GM12878 (cell line): Measurements from ENCODE around the gene TSEN34. TPM values are rescaled to one million over a fixed set of nuclear protein-coding genes. Genes with fewer than 3 reads are reported as not detected.

ENCODE experiments used
- ATF2 ChIP-seq: IDR thresholded peaks from 2 replicates; pipeline ENCODE4 v1.6.1; 2012; ENCODE audit warnings: low read length, inconsistent platforms
- ATF7 ChIP-seq: fragments of 450-650 bp; IDR thresholded peaks from 2 replicates; pipeline ENCODE4 v1.6.1; 2016; ENCODE audit warnings: low read depth, mild to moderate bottlenecking
- CHD4 ChIP-seq: fragments of 200-600 bp; sonication (generic); IDR thresholded peaks from 2 replicates; pipeline ENCODE4 v1.6.1; 2016; ENCODE audit warnings: mild to moderate bottlenecking
- ESRRA ChIP-seq: IDR thresholded peaks from 2 replicates; pipeline ENCODE4 v1.6.1; 2012; ENCODE audit warnings: mild to moderate bottlenecking, low read length, improper control_type of control experiment
- FOS ChIP-seq: IDR thresholded peaks from 3 replicates; pipeline ENCODE4 v1.6.1; 2011; ENCODE audit warnings: borderline replicate concordance; ENCODE audit not compliant: insufficient read length; ENCODE audit errors: extremely low read depth
- GABPA ChIP-seq: IDR thresholded peaks from 2 replicates; pipeline ENCODE4 v1.6.1; 2014; ENCODE audit warnings: antibody characterized with exemption, low read depth, mild to moderate bottlenecking, inconsistent platforms
- KLF5 ChIP-seq: fragments of 450-650 bp; IDR thresholded peaks from 2 replicates; pipeline ENCODE4 v1.6.1; 2014; ENCODE audit warnings: mild to moderate bottlenecking; ENCODE audit not compliant: partially characterized antibody
- POLR2AphosphoS5 ChIP-seq: IDR thresholded peaks from 2 replicates; pipeline ENCODE4 v1.6.1; 2011; ENCODE audit warnings: mild to moderate bottlenecking, low read length, inconsistent platforms
- RAD21 ChIP-seq: IDR thresholded peaks from 2 replicates; pipeline ENCODE4 v1.6.1; 2011; ENCODE audit warnings: mild to moderate bottlenecking, low read depth, low read length, moderate library complexity; ENCODE audit not compliant: insufficient read depth
- RAD51 ChIP-seq: fragments of 450-650 bp; IDR thresholded peaks from 2 replicates; pipeline ENCODE4 v1.6.1; 2016; ENCODE audit warnings: moderate library complexity, mild to moderate bottlenecking, inconsistent platforms
- RB1 ChIP-seq: fragments of 450-650 bp; formaldehyde crosslinking; IDR thresholded peaks from 2 replicates; pipeline ENCODE4 v1.6.1; 2017; ENCODE audit warnings: mild to moderate bottlenecking, borderline replicate concordance
- SMAD5 ChIP-seq: IDR thresholded peaks from 2 replicates; pipeline ENCODE4 v1.6.1; 2016; ENCODE audit warnings: antibody characterized with exemption, low read depth
- SP1 ChIP-seq: IDR thresholded peaks from one replicate; pipeline ENCODE4 v1.6.1; 2011; ENCODE audit warnings: low read depth, low read length
- STAT1 ChIP-seq: fragments of 450-650 bp; conservative IDR thresholded peaks from 2 replicates; pipeline ENCODE4 v1.6.1; 2014; ENCODE audit warnings: antibody characterized with exemption, mild to moderate bottlenecking
- TARDBP ChIP-seq: IDR thresholded peaks from 2 replicates; pipeline ENCODE4 v1.6.1; 2016; ENCODE audit warnings: borderline replicate concordance
- YBX1 ChIP-seq: fragments of 450-650 bp; IDR thresholded peaks from 2 replicates; pipeline ENCODE4 v1.6.1; 2016; ENCODE audit warnings: antibody characterized with exemption
- YY1 ChIP-seq: IDR thresholded peaks from 2 replicates; pipeline ENCODE4 v1.6.1; 2011; ENCODE audit warnings: low read depth, mild to moderate bottlenecking, low read length
- ZNF207 ChIP-seq: fragments of 450-650 bp; IDR thresholded peaks from 2 replicates; pipeline ENCODE4 v1.6.1; 2014; ENCODE audit warnings: antibody characterized with exemption, mild to moderate bottlenecking, borderline replicate concordance
- ZNF592 ChIP-seq: fragments of 450-650 bp; IDR thresholded peaks from 2 replicates; pipeline ENCODE4 v1.6.1; 2017; ENCODE audit warnings: mild to moderate bottlenecking, moderate library complexity
- polyA plus RNA-seq, 11 experiments: library from polyadenylated mRNA; depleted of rRNA in 4 of 11; unstranded in 6 of 11; stranded (reverse) in 5 of 11; fragments of >200 nt; fragmentation: Nextera tagmentation in 4 of 11; fragmentation: Illumina TruSeq in 1 of 11; extraction: Ambion mirVana in 4 of 11; extraction: Trizol in 1 of 11; gene quantifications; 1 replicate in 1 of 11; 2 replicates in 10 of 11; pipeline versions ENCODE4 v1.2.1 to v1.2.3, GENCODE V29; 2011 to 2016; ENCODE audit warnings: inconsistent platforms in 2 of 11, missing spikeins in 2 of 11, low read depth in 1 of 11
- total RNA-seq, 4 experiments: library from RNA; depleted of rRNA in 3 of 4; stranded (reverse); fragments of >200 nt in 3 of 4; fragmentation: Illumina TruSeq in 1 of 4; extraction: Trizol in 1 of 4; gene quantifications; 2 replicates each; pipeline versions ENCODE4 v1.2.1 to v1.2.3, GENCODE V29; 2013 to 2021
- TF ChIP-seq, protein P1 (sequence below): fragments of 450-650 bp; IDR thresholded peaks from 2 replicates; pipeline ENCODE4 v1.6.1; 2018; ENCODE audit warnings: borderline replicate concordance, mild to moderate bottlenecking; ENCODE audit not compliant: partially characterized antibody
- TF ChIP-seq, protein P2 (sequence below), 3 experiments: IDR thresholded peaks in 2 of 3; conservative IDR thresholded peaks in 1 of 3; 2 replicates each; pipeline ENCODE4 v1.5.1; 2011; ENCODE audit warnings: low read depth in 3 of 3, low read length in 3 of 3, mild to moderate bottlenecking in 3 of 3, control low read depth in 2 of 3, moderate library complexity in 2 of 3, inconsistent platforms in 1 of 3, mixed read lengths in 1 of 3; ENCODE audit not compliant: control insufficient read depth in 2 of 3, insufficient read depth in 1 of 3; ENCODE audit errors: extremely low read depth in 1 of 3

The TSEN34 gene
- total and polyA plus RNA-seq, 10 of the 15 experiments (the other 5 are each of a cell fraction or from before 2014, with no cell fraction given) = 1.0 to 35.9 (median 16.8) TPM

DNA sequence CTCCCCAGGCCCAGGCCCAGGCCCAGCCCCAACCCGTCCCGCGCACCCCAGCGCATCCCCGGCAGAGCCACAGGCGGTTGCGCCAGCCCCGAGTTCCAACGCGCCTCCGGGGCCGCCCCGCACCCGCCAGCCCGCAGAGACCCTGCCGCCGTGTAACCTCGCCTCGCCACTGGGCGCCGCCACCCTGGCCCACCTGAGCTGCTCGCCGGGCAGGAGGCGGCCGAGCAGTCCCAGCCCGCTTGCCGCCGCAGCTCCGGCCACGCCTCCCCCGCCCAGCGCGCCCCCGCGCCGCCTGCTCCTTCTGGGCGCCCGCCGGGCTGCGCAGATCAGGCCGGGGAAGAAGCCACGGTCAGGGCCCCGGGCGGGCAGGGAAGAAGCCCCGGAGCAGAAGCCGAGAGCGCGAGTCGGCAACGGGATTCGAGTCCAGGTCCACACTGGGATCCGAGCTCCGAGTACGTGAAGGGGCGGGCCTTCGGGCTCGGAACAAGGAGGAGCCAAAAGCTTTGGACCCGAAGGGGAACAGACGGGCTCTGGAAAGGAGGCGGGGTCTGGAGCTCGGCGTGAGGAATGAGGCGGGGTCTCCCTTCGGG, 1.9 kb upstream of the TSEN34 start, which contains the start of gene MBOAT7 (continued):
- TF ChIP-seq, protein P1, sequence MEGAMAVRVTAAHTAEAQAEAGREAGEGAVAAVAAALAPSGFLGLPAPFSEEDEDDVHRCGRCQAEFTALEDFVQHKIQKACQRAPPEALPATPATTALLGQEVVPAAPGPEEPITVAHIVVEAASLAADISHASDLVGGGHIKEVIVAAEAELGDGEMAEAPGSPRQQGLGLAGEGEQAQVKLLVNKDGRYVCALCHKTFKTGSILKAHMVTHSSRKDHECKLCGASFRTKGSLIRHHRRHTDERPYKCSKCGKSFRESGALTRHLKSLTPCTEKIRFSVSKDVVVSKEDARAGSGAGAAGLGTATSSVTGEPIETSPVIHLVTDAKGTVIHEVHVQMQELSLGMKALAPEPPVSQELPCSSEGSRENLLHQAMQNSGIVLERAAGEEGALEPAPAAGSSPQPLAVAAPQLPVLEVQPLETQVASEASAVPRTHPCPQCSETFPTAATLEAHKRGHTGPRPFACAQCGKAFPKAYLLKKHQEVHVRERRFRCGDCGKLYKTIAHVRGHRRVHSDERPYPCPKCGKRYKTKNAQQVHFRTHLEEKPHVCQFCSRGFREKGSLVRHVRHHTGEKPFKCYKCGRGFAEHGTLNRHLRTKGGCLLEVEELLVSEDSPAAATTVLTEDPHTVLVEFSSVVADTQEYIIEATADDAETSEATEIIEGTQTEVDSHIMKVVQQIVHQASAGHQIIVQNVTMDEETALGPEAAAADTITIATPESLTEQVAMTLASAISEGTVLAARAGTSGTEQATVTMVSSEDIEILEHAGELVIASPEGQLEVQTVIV = no peak
- no peak for TF ChIP-seq ESRRA
- no peak for TF ChIP-seq SMAD5
- peak; percentile 53; the same call in 1 of the 2 replicates for TF ChIP-seq POLR2AphosphoS5
- TF ChIP-seq SP1 = peak; percentile 60
- peak; percentile 98 for TF ChIP-seq ZNF207
- no peak for TF ChIP-seq YBX1
- TF ChIP-seq ATF2 = no peak
- TF ChIP-seq ATF7 = no peak
- TF ChIP-seq, protein P2, sequence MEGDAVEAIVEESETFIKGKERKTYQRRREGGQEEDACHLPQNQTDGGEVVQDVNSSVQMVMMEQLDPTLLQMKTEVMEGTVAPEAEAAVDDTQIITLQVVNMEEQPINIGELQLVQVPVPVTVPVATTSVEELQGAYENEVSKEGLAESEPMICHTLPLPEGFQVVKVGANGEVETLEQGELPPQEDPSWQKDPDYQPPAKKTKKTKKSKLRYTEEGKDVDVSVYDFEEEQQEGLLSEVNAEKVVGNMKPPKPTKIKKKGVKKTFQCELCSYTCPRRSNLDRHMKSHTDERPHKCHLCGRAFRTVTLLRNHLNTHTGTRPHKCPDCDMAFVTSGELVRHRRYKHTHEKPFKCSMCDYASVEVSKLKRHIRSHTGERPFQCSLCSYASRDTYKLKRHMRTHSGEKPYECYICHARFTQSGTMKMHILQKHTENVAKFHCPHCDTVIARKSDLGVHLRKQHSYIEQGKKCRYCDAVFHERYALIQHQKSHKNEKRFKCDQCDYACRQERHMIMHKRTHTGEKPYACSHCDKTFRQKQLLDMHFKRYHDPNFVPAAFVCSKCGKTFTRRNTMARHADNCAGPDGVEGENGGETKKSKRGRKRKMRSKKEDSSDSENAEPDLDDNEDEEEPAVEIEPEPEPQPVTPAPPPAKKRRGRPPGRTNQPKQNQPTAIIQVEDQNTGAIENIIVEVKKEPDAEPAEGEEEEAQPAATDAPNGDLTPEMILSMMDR (IDR thresholded peaks at IDR 0.05 in 2 of 3, conservative IDR thresholded peaks at IDR 0.05 in 1 of 3; ENCODE audit: control insufficient read depth in 2 of 3, extremely low read depth in 1 of 3, insufficient read depth in 1 of 3, low read depth in 3 of 3, low read length in 3 of 3) = peak; percentile 19 to 47 (median 34); a peak in 4 of 6 replicates
- peak; percentile 29 for TF ChIP-seq YY1
- TF ChIP-seq ZNF592 = no peak
- TF ChIP-seq TARDBP = no peak
- peak; percentile 39 for TF ChIP-seq KLF5
- no peak for TF ChIP-seq CHD4
- TF ChIP-seq RAD21 = peak; percentile 35
- TF ChIP-seq RB1 = peak; percentile 96; the same call in 1 of the 2 replicates
- TF ChIP-seq RAD51 = no peak
- TF ChIP-seq FOS = no peak
- TF ChIP-seq STAT1 = peak; percentile 97
- TF ChIP-seq GABPA = no peak
